Epithelial cell of esophagus (primary cell): ENCODE measurements around the gene ARHGAP22.
A peak's percentile ranks its signal among the peaks of the same experiment; 100 is the strongest.

Experiments
- DNase-seq: peaks from one replicate; pipeline ENCODE4 v3.0.0; 2010; ENCODE audit warnings: low read depth
- H3K4me3 ChIP-seq: 2 replicates; pipeline ENCODE4 v1.5.1; 2011; ENCODE audit warnings: mild to moderate bottlenecking, low read length, control low read depth
- TF ChIP-seq, protein P1 (sequence below): IDR thresholded peaks from 2 replicates; pipeline ENCODE4 v1.5.1; 2011; ENCODE audit warnings: low read depth, mild to moderate bottlenecking, low read length, control low read depth, inconsistent platforms; ENCODE audit not compliant: insufficient read depth; ENCODE audit errors: missing control alignments

Gene ARHGAP22

DNA sequence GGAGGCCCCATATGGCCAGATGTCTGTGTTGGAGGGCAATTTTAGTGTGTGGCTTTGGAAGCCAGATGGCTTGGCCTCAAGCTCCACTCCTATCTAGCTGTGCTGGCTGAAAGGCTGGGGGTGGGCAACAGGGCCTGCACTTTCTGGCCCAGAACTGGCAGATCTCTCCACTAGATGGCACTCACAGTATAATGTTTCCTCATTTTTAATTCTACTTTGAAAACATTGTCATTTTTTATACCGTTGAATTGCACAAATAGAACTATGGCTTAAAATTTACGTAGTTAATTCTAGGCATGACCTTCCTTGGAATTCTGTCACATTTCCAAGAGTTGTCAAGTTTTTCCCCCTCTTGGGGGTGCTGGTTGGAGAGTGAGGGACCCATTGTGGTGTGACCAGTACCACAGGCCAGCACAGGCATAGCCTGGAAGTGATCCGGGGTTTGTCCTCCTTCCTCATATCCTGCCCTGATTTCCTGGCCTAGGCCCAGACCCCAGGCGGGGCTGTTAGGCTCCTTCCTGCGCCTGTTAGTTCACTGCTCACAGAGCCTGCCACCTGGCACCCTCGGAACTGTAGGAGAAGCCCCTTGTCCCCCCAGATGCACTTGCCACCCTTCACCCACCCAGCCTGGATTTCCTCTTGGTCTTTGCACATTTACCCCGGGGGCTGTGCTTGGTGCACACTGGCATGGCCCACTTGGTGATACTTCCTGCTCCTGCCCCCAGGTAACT lies 52.8 kb downstream of the ARHGAP22 start:
- TF ChIP-seq, protein P1, sequence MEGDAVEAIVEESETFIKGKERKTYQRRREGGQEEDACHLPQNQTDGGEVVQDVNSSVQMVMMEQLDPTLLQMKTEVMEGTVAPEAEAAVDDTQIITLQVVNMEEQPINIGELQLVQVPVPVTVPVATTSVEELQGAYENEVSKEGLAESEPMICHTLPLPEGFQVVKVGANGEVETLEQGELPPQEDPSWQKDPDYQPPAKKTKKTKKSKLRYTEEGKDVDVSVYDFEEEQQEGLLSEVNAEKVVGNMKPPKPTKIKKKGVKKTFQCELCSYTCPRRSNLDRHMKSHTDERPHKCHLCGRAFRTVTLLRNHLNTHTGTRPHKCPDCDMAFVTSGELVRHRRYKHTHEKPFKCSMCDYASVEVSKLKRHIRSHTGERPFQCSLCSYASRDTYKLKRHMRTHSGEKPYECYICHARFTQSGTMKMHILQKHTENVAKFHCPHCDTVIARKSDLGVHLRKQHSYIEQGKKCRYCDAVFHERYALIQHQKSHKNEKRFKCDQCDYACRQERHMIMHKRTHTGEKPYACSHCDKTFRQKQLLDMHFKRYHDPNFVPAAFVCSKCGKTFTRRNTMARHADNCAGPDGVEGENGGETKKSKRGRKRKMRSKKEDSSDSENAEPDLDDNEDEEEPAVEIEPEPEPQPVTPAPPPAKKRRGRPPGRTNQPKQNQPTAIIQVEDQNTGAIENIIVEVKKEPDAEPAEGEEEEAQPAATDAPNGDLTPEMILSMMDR: peak; percentile 72
- H3K4me3 ChIP-seq: no peak overlapping the region
- DNase-seq: peak; percentile 47

DNA sequence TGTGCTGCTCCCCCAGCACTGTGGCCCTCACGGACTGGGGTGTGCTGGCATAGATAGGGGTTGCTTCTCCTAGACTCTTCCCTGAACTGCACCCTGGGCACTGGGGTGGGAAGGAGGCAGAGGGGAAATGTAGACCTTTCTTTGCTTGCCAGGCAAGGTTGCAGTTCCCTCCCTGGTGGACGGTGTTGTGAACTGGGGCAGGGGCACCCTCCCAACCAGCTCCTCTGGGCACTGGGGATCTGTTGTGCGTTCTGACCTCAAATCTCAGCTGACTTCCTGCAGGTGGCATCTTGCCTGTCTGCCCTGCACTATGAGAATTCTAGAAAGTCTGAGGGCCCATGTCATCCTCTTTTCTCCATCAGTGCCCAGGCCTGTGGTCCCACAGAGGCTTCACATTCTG lies 53.9 kb downstream of the ARHGAP22 start:
- no peak overlapping the region for H3K4me3 ChIP-seq
- TF ChIP-seq, protein P1: no peak
- DNase-seq: no peak

DNA sequence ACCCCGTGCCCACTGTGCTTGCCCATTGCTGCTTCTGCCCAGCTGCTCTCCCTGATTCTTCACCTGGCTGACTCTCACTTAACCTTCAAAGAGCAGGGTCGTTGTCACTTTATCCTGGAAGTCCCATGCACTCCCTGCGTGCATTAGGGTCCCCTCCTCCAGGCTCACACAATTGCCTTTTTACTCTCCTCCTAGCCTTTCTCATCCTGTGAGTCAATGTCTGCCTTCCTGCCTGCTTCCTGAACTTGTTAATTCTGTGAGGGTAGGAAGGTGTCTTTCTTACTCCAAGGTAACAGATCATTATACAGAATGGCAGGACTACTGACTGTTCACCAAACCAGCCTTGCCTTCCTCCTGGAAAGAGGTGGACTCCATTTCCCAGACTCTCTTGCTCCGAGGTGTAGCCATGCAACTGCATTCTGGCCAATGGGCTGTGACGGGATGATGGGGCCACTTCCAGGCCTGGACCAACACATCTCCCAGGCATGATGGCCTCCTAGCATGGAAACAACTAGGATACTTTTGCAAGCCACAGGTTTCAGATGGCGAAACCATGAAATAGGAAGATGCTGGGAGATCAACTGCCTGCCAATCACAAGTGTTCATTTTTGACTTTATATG lies 54.7 kb downstream of the ARHGAP22 start:
- H3K4me3 ChIP-seq: no peak overlapping the region
- TF ChIP-seq, protein P1: no peak
- no peak for DNase-seq

DNA sequence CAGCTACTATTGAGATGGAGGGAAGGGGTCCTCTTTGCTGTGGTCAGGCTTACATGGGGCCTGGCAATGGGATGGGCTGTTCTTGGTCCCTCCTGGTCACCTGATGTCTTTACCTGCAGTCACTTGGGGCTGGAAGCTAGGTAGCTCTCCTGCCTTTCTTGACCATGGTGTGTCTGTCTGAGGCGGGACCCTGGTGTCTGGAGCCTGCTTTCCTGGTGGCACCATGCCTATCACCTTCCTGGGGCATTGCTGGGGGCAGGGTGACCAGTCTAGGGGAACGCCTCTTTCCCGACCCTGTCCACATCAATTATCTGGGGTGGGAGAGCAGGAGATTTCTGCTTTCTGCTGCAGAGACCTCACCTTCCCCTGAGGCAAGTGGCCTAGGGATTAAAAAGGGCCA lies 55.6 kb downstream of the ARHGAP22 start:
- H3K4me3 ChIP-seq: no peak overlapping the region
- TF ChIP-seq, protein P1: no peak
- DNase-seq: no peak

DNA sequence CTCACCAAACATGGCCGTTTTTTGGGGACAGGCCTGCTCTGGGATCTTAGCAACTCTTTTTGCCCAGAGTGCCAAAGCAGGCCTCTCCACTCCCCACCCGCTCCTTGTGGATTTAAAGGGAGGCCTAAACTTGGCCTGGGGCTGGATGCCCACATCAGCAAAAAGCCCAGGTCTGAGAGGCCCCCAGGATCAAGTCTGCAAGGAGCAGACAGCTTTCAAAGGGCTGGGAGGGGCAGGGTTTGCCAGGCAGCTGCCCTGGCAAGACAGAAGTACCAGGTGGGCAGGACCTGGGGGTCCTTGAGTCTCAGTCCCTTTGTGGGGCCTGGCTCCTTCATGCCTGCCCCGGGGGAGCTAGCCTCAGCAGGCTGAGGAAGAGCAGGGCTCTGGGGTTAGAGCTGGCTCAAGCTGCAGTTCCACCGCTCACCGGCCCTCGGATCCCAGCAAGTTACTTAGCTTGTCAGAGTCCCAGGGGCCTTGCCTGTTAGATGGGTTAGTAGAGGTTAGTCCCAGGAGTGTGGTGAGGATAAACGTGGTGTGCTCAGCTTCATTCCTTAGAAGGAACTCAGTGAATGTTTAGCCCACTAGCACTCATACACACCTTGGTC lies 56.2 kb downstream of the ARHGAP22 start:
- H3K4me3 ChIP-seq: no peak overlapping the region
- no peak for DNase-seq
- TF ChIP-seq, protein P1: no peak

DNA sequence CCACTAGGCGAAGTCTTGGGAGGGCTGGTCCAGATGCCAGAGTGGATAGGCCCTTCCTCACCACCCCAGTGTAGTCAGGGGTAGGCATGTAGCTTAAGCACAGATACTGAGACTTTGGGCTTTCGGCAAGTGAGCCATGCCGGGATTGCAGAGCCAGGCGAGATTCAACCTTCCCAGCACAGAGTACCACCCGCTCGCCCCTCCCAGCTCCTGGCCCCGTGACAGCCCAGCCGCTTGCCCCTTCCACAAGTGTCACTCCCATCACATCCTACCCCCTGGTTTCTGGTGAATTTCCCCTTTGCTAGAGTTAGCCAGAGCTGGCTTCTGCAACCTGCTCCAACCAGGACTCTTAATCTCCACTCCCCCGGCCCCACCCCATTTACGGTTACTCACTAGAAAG lies 56.9 kb downstream of the ARHGAP22 start:
- H3K4me3 ChIP-seq: no peak overlapping the region

More for the DNA sequence above, 56.9 kb downstream of the ARHGAP22 start:
- no peak for DNase-seq
- TF ChIP-seq, protein P1: no peak
